Cardiac fibroblast (primary cell): ENCODE measurements around the gene TMEM183A.

ENCODE experiments used
- DNase-seq, 2 donors: peaks; one replicate each; pipeline versions ENCODE4 v3.0.0 to v3.0.0-alpha.2; 2010; ENCODE audit warnings: low read depth in 2 of 2
- H3K4me3 ChIP-seq, 2 donors: replicated peaks in 1 of 2; 1 replicate in 1 of 2; 2 replicates in 1 of 2; pipeline ENCODE4 v1.5.1; 2011; ENCODE audit warnings: low read depth in 2 of 2, low read length in 2 of 2, mild to moderate bottlenecking in 2 of 2, moderate library complexity in 1 of 2
- TF ChIP-seq, protein P1 (sequence below): IDR thresholded peaks from one replicate; pipeline ENCODE4 v1.5.1; 2011; ENCODE audit warnings: low read depth, mild to moderate bottlenecking, low read length, inconsistent platforms

TMEM183A gene

DNA sequence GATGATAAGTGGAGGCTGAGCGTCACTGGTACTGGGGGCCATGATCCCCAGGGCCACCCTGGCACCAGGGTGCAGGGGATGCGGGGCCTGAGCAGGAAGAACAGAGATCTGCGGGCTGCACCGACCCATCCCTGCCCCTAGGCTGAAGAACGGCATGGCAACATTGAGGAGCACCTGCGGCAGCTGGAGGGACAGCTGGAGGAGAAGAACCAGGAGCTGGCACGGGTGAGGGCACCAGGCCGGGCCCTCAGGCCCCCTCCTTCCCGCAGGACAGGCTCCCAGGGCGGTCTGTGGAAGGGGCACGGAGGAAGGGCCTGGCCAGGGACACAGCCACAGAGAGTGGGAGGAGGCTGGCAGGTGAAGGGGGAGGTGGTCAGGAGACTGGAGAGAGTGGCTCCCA, 40.9 kb downstream of the TMEM183A start:
- no peak overlapping the region for H3K4me3 ChIP-seq
- DNase-seq: no peak
- TF ChIP-seq, protein P1, sequence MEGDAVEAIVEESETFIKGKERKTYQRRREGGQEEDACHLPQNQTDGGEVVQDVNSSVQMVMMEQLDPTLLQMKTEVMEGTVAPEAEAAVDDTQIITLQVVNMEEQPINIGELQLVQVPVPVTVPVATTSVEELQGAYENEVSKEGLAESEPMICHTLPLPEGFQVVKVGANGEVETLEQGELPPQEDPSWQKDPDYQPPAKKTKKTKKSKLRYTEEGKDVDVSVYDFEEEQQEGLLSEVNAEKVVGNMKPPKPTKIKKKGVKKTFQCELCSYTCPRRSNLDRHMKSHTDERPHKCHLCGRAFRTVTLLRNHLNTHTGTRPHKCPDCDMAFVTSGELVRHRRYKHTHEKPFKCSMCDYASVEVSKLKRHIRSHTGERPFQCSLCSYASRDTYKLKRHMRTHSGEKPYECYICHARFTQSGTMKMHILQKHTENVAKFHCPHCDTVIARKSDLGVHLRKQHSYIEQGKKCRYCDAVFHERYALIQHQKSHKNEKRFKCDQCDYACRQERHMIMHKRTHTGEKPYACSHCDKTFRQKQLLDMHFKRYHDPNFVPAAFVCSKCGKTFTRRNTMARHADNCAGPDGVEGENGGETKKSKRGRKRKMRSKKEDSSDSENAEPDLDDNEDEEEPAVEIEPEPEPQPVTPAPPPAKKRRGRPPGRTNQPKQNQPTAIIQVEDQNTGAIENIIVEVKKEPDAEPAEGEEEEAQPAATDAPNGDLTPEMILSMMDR: no peak

DNA sequence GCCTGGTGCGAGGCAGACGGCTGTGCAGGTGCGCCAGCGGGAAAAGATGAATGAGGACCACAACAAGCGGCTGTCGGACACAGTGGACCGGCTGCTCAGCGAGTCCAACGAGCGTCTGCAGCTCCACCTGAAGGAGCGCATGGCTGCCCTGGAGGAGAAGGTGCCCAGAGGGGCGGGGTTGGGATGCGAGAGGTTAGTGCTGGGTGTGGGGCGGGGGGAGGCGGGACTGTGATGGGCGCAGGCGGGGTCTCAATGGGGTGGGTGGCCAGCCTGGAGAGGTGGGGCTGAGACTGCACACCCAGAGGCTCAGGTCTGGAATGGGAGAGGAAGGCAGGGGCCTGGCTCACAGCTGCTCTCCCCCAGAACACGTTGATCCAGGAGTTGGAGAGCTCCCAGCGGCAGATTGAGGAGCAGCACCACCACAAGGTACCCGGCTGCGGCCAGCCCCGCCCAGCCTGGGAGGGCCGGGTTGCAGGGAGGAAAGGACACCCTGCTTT, 41.4 kb downstream of the TMEM183A start:
- no peak overlapping the region for H3K4me3 ChIP-seq
- TF ChIP-seq, protein P1: no peak
- DNase-seq: no peak

DNA sequence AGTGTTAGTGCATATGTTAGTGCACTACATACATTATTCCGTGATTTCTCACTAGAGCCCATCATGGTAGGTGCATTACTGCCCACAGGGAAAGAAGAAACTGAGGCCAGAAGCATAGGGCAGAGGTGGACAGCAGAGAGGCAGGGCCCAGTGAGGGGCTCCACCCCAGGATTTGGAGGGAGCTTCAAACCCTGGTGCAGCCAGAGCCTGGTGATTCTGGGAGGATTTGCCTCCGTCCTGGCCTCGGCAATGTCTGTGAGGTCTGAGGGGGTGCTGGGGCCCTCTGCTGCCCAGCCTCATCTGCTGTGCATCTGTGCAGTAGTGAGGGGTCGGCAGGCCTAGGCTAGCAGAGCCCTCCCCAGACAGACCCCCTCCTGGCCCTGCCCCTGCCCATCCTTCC, 41.9 kb downstream of the TMEM183A start:
- DNase-seq: no peak
- TF ChIP-seq, protein P1: no peak
- no peak overlapping the region for H3K4me3 ChIP-seq

DNA sequence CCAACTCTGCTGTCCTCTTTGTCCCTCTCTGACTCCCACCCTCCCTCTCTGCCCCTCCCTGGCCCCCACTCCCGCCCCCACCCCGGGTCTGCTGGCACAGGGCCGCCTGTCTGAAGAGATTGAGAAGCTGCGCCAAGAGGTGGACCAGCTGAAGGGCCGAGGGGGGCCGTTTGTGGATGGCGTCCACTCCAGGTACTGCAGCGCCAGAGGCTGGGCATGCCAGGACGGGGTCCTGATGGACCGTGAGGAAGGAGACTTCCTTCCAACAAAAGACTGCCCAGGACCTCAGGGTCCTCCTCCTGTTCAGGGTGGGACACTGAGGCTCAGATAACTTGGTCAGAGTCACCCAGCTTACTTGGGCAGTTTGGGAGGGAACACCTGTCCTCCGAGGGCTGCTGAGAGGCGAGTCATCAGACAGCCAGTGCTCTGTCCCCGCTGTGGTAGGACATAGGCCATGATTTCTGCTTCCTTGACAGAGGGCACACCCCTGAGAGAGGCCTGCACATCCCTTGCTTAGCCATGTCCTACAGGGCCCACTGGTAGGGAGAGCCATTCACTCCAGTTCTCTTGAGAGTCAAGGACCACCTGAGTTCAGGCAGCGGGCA, 42.5 kb downstream of the TMEM183A start:
- TF ChIP-seq, protein P1: no peak
- no peak for DNase-seq

DNA sequence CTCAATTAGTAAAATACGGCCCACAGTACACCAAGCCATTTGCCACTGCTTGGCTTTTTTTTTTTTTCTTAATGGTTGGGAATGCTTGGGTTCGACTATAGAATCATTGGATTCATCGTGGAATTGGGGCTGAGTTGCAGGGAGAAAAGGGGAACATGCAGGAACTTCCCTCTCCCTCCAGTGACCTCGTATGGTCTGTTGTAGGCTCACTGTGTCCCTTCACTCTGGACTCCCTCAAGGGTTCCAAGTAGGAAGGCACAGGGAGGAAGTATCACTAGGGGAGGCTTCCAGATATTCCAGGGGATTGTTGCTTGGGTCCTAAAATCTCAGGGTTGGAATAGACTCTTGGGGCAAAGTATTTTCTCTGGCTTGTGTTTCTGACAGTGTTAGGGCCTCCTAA, 43.7 kb downstream of the TMEM183A start:
- TF ChIP-seq, protein P1: no peak
- no peak overlapping the region for H3K4me3 ChIP-seq
- no peak for DNase-seq

More for the DNA sequence above, 42.5 kb downstream of the TMEM183A start:
- no peak overlapping the region for H3K4me3 ChIP-seq

DNA sequence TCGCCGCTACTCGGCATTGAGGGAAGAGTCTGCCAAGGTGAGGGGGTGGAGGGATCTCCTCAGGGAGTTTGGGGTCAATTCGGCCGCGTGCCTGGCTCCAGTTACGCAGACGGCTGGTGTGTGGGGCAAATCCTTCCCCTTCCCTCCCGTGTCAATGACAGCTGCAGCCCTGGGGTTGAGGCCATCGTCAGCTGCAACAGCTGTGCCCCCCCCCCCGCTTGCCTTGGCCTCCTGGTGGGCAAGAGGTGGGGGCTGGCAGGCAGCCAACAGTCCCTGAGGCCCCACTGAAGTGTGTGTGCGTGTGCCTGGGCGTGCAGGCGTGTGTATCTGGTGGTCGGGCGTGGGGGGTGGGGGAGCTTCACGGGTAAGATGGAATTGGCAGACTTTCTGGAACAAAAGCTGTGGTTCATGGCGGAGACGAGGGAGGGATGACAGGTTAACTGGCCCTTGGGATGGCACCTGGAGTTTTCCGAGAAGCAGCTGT, 44.7 kb downstream of the TMEM183A start:
- TF ChIP-seq, protein P1: no peak
- no peak for DNase-seq
- H3K4me3 ChIP-seq: no peak overlapping the region

DNA sequence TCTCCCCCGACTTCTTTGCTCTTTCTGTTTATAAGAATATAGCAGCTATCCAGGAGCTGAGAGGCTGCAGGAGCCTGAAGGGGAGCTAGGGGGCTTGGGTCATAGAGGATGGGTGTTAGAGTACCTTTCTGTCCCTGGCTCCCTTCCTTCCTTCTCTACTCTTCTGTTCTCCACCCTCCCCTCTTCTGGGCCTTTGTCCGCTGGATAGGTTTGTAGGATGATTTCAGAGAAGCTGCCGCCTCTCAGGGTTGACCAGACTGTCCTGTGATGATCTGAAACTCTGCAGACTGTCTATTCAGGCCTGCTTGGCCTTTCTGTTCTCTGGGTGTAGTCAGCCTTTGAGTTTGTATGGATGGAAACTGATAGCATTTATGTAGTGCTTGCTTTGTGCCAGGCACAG, 45.4 kb downstream of the TMEM183A start:
- TF ChIP-seq, protein P1: no peak
- DNase-seq: no peak
- H3K4me3 ChIP-seq: no peak overlapping the region
